ENCODE results near the gene CCL11.

The CCL11 gene

GRCh38 chr17:34305606-34306005 is 20.1 kb downstream of the CCL11 start:
- Histone ChIP-seq H3K27me3 (replicated peaks in 2 of 5; ENCODE audit: control insufficient read depth in 4 of 5, insufficient read depth in 5 of 5, low read length in 4 of 5) (peaks cover 0 to 2% (median 0%) of the 10 kb centered on the region in 5 experiments), H3K27ac (ENCODE audit: insufficient read depth in 1 of 2, low read depth in 1 of 2, low read length in 2 of 2, poor library complexity in 1 of 2, severe bottlenecking in 2 of 2) (no peak overlapping the region), H3K4me1 (ENCODE audit: control extremely low read depth in 1 of 4, control insufficient read depth in 4 of 4, insufficient read depth in 4 of 4, low read length in 3 of 4) (peaks cover 0 to 13% (median 1%) of the 10 kb centered on the region in 4 experiments), H3K9me3 (ENCODE audit: control extremely low read depth in 1 of 5, control insufficient read depth in 4 of 5, insufficient read depth in 2 of 5, low read depth in 1 of 5, low read length in 4 of 5) (no peaks in the 10 kb centered on the region), H3K4me3 (ENCODE audit: control insufficient read depth in 1 of 7, extremely low read depth in 1 of 7, insufficient read depth in 4 of 7, low read depth in 2 of 7, low read length in 6 of 7) (no peak overlapping the region), H3K36me3 (ENCODE audit: control insufficient read depth in 4 of 4, insufficient read depth in 4 of 4, low read length in 3 of 4) (no peaks in the 10 kb centered on the region)
- POLR2A ChIA-PET: no interaction called here
- no peak for DNase-seq
- CTCF ChIA-PET: interaction anchor here (0.9 kb wide), 1 partner anchor 104 kb away, joined by 4 read pairs; no protein-coding TSS in a partner anchor

- CTCF ChIA-PET: interaction anchor here (1.0 kb wide), 1 partner anchor 55 kb away, joined by 4 read pairs; no protein-coding TSS in a partner anchor
- H3K9me3 ChIP-seq (ENCODE audit: control extremely low read depth in 1 of 5, control insufficient read depth in 4 of 5, insufficient read depth in 2 of 5, low read depth in 1 of 5, low read length in 4 of 5): no peaks in the 10 kb centered on the region
Observed at GRCh38 chr17:34306466-34306865, 20.9 kb downstream of the CCL11 start.

GRCh38 chr17:34307110-34307509 is 21.6 kb downstream of the CCL11 start:
- Histone ChIP-seq H3K4me3 (ENCODE audit: control insufficient read depth in 1 of 7, extremely low read depth in 1 of 7, insufficient read depth in 4 of 7, low read depth in 2 of 7, low read length in 6 of 7) (no peak overlapping the region), H3K9me3 (ENCODE audit: control extremely low read depth in 1 of 5, control insufficient read depth in 4 of 5, insufficient read depth in 2 of 5, low read depth in 1 of 5, low read length in 4 of 5) (no peaks in the 10 kb centered on the region), H3K36me3 (ENCODE audit: control insufficient read depth in 4 of 4, insufficient read depth in 4 of 4, low read length in 3 of 4) (no peaks in the 10 kb centered on the region), H3K27ac (ENCODE audit: insufficient read depth in 1 of 2, low read depth in 1 of 2, low read length in 2 of 2, poor library complexity in 1 of 2, severe bottlenecking in 2 of 2) (no peak overlapping the region), H3K4me1 (ENCODE audit: control extremely low read depth in 1 of 4, control insufficient read depth in 4 of 4, insufficient read depth in 4 of 4, low read length in 3 of 4) (peaks cover 0 to 13% (median 1%) of the 10 kb centered on the region in 4 experiments), H3K27me3 (replicated peaks in 2 of 5; ENCODE audit: control insufficient read depth in 4 of 5, insufficient read depth in 5 of 5, low read length in 4 of 5) (no peaks in the 10 kb centered on the region)
- DNase-seq: peak; percentile 16 to 64 (median 53)
- WGBS (ENCODE audit: insufficient coverage): 0% methylated on average over 1 of the region's 3 CpGs
- POLR2A ChIA-PET: no interaction called here
- CTCF ChIA-PET: interaction anchor here (1.0 kb wide), 1 partner anchor 55 kb away, joined by 4 read pairs; no protein-coding TSS in a partner anchor

More at GRCh38 chr17:34306466-34306865, 20.9 kb downstream of the CCL11 start:
- peaks cover 0 to 13% (median 1%) of the 10 kb centered on the region in 4 experiments for H3K4me1 ChIP-seq (ENCODE audit: control extremely low read depth in 1 of 4, control insufficient read depth in 4 of 4, insufficient read depth in 4 of 4, low read length in 3 of 4)
- no peak overlapping the region for H3K4me3 ChIP-seq (ENCODE audit: control insufficient read depth in 1 of 7, extremely low read depth in 1 of 7, insufficient read depth in 4 of 7, low read depth in 2 of 7, low read length in 6 of 7)
- H3K27me3 ChIP-seq (replicated peaks in 2 of 5; ENCODE audit: control insufficient read depth in 4 of 5, insufficient read depth in 5 of 5, low read length in 4 of 5): no peaks in the 10 kb centered on the region
- no peak overlapping the region for H3K27ac ChIP-seq (ENCODE audit: insufficient read depth in 1 of 2, low read depth in 1 of 2, low read length in 2 of 2, poor library complexity in 1 of 2, severe bottlenecking in 2 of 2)
- WGBS (ENCODE audit: insufficient coverage): 100% methylated on average over 2 of the region's 3 CpGs
- no peak for DNase-seq
- POLR2A ChIA-PET: no interaction called here
- H3K36me3 ChIP-seq (ENCODE audit: control insufficient read depth in 4 of 4, insufficient read depth in 4 of 4, low read length in 3 of 4): no peaks in the 10 kb centered on the region

GRCh38 chr17:34308371-34308770 is 22.8 kb downstream of the CCL11 start:
- Histone ChIP-seq H3K36me3 (ENCODE audit: control insufficient read depth in 4 of 4, insufficient read depth in 4 of 4, low read length in 3 of 4) (no peaks in the 10 kb centered on the region), H3K4me3 (ENCODE audit: control insufficient read depth in 1 of 7, extremely low read depth in 1 of 7, insufficient read depth in 4 of 7, low read depth in 2 of 7, low read length in 6 of 7) (no peak overlapping the region), H3K4me1 (ENCODE audit: control extremely low read depth in 1 of 4, control insufficient read depth in 4 of 4, insufficient read depth in 4 of 4, low read length in 3 of 4) (peaks cover 0 to 13% (median 1%) of the 10 kb centered on the region in 4 experiments), H3K27me3 (replicated peaks in 2 of 5; ENCODE audit: control insufficient read depth in 4 of 5, insufficient read depth in 5 of 5, low read length in 4 of 5) (no peaks in the 10 kb centered on the region), H3K9me3 (ENCODE audit: control extremely low read depth in 1 of 5, control insufficient read depth in 4 of 5, insufficient read depth in 2 of 5, low read depth in 1 of 5, low read length in 4 of 5) (no peaks in the 10 kb centered on the region), H3K27ac (ENCODE audit: insufficient read depth in 1 of 2, low read depth in 1 of 2, low read length in 2 of 2, poor library complexity in 1 of 2, severe bottlenecking in 2 of 2) (no peak overlapping the region)
- CTCF ChIA-PET: no interaction called here
- POLR2A ChIA-PET: interaction anchor here (0.7 kb wide), 1 partner anchor 18 kb away, joined by 3 read pairs; no protein-coding TSS in a partner anchor
- peak in 1 of 3 donors; percentile 5 for DNase-seq

- Histone ChIP-seq H3K4me3 (ENCODE audit: control insufficient read depth in 1 of 7, extremely low read depth in 1 of 7, insufficient read depth in 4 of 7, low read depth in 2 of 7, low read length in 6 of 7) (no peak overlapping the region), H3K4me1 (ENCODE audit: control extremely low read depth in 1 of 4, control insufficient read depth in 4 of 4, insufficient read depth in 4 of 4, low read length in 3 of 4) (peaks cover 0 to 21% (median 4%) of the 10 kb centered on the region in 4 experiments), H3K36me3 (ENCODE audit: control insufficient read depth in 4 of 4, insufficient read depth in 4 of 4, low read length in 3 of 4) (no peaks in the 10 kb centered on the region), H3K27ac (ENCODE audit: insufficient read depth in 1 of 2, low read depth in 1 of 2, low read length in 2 of 2, poor library complexity in 1 of 2, severe bottlenecking in 2 of 2) (no peak overlapping the region), H3K9me3 (ENCODE audit: control extremely low read depth in 1 of 5, control insufficient read depth in 4 of 5, insufficient read depth in 2 of 5, low read depth in 1 of 5, low read length in 4 of 5) (no peaks in the 10 kb centered on the region), H3K27me3 (replicated peaks in 2 of 5; ENCODE audit: control insufficient read depth in 4 of 5, insufficient read depth in 5 of 5, low read length in 4 of 5) (no peaks in the 10 kb centered on the region)
- 100% methylated on average over 3 of the region's 7 CpGs for WGBS (ENCODE audit: insufficient coverage)
- CTCF ChIA-PET: no interaction called here
- POLR2A ChIA-PET: no interaction called here
- no peak for DNase-seq
Observed at GRCh38 chr17:34311291-34311690, 25.7 kb downstream of the CCL11 start.

GRCh38 chr17:34312080-34312479 is 26.5 kb downstream of the CCL11 start:
- DNase-seq: no peak
- CTCF ChIA-PET: no interaction called here

GRCh38 chr17:34313164-34313563 is 27.6 kb downstream of the CCL11 start:
- H3K27me3 ChIP-seq (replicated peaks in 2 of 5; ENCODE audit: control insufficient read depth in 4 of 5, insufficient read depth in 5 of 5, low read length in 4 of 5): no peaks in the 10 kb centered on the region
- H3K36me3 ChIP-seq (ENCODE audit: control insufficient read depth in 4 of 4, insufficient read depth in 4 of 4, low read length in 3 of 4): no peaks in the 10 kb centered on the region
- no peak overlapping the region for H3K4me3 ChIP-seq (ENCODE audit: control insufficient read depth in 1 of 7, extremely low read depth in 1 of 7, insufficient read depth in 4 of 7, low read depth in 2 of 7, low read length in 6 of 7)
- ChIA-PET POLR2A (no interaction called here), CTCF (interaction anchor here (1.1 kb wide), 1 partner anchor 111 kb away, joined by 3 read pairs; no protein-coding TSS in a partner anchor)
- no peak for DNase-seq
- H3K4me1 ChIP-seq (ENCODE audit: control extremely low read depth in 1 of 4, control insufficient read depth in 4 of 4, insufficient read depth in 4 of 4, low read length in 3 of 4): peaks cover 0 to 11% (median 2%) of the 10 kb centered on the region in 4 experiments
- no peak overlapping the region for H3K27ac ChIP-seq (ENCODE audit: insufficient read depth in 1 of 2, low read depth in 1 of 2, low read length in 2 of 2, poor library complexity in 1 of 2, severe bottlenecking in 2 of 2)
- 100% methylated on average over 4 of the region's 4 CpGs for WGBS (ENCODE audit: insufficient coverage)
- H3K9me3 ChIP-seq (ENCODE audit: control extremely low read depth in 1 of 5, control insufficient read depth in 4 of 5, insufficient read depth in 2 of 5, low read depth in 1 of 5, low read length in 4 of 5): no peaks in the 10 kb centered on the region

More at GRCh38 chr17:34312080-34312479, 26.5 kb downstream of the CCL11 start:
- POLR2A ChIA-PET: no interaction called here
- Histone ChIP-seq H3K27me3 (replicated peaks in 2 of 5; ENCODE audit: control insufficient read depth in 4 of 5, insufficient read depth in 5 of 5, low read length in 4 of 5) (no peaks in the 10 kb centered on the region), H3K4me1 (ENCODE audit: control extremely low read depth in 1 of 4, control insufficient read depth in 4 of 4, insufficient read depth in 4 of 4, low read length in 3 of 4) (peaks cover 0 to 17% (median 4%) of the 10 kb centered on the region in 4 experiments), H3K36me3 (ENCODE audit: control insufficient read depth in 4 of 4, insufficient read depth in 4 of 4, low read length in 3 of 4) (no peaks in the 10 kb centered on the region), H3K4me3 (ENCODE audit: control insufficient read depth in 1 of 7, extremely low read depth in 1 of 7, insufficient read depth in 4 of 7, low read depth in 2 of 7, low read length in 6 of 7) (no peak overlapping the region), H3K27ac (ENCODE audit: insufficient read depth in 1 of 2, low read depth in 1 of 2, low read length in 2 of 2, poor library complexity in 1 of 2, severe bottlenecking in 2 of 2) (no peak overlapping the region), H3K9me3 (ENCODE audit: control extremely low read depth in 1 of 5, control insufficient read depth in 4 of 5, insufficient read depth in 2 of 5, low read depth in 1 of 5, low read length in 4 of 5) (no peaks in the 10 kb centered on the region)
- 53% methylated on average over 3 of the region's 5 CpGs for WGBS (ENCODE audit: insufficient coverage)
